ENCODE data around the gene MYOG.

DNA sequence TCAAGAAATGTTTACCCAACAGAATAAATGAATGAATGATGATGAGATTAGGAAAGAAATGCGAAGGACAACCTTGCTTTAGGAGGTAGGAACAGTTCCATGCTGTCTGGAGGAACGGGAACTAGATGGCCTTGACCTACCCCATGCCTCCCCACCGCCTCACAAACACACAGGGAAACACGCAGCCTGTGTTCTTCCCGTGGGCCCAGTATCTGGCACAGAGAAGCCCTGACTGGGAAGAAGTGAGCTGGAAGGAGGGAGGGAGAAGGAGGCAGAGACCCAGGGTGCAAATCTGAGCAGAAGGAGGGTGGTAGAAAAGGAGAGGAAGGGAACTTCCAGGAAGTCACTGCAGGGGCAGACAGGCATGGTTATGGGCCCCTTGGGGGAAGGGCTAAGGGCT is 38.2 kb upstream of the MYOG start:
- no peak for TF ChIP-seq POLR2A (IDR thresholded peaks at IDR 0.05)
- TF ChIP-seq, protein P1, sequence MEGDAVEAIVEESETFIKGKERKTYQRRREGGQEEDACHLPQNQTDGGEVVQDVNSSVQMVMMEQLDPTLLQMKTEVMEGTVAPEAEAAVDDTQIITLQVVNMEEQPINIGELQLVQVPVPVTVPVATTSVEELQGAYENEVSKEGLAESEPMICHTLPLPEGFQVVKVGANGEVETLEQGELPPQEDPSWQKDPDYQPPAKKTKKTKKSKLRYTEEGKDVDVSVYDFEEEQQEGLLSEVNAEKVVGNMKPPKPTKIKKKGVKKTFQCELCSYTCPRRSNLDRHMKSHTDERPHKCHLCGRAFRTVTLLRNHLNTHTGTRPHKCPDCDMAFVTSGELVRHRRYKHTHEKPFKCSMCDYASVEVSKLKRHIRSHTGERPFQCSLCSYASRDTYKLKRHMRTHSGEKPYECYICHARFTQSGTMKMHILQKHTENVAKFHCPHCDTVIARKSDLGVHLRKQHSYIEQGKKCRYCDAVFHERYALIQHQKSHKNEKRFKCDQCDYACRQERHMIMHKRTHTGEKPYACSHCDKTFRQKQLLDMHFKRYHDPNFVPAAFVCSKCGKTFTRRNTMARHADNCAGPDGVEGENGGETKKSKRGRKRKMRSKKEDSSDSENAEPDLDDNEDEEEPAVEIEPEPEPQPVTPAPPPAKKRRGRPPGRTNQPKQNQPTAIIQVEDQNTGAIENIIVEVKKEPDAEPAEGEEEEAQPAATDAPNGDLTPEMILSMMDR (IDR thresholded peaks at IDR 0.05), result no peak

Measured in adrenal gland (tissue), 5 donors.